Sigmoid colon (tissue), 7 donors: ENCODE data around the gene IRF2. TPM values are rescaled to one million over a fixed set of nuclear protein-coding genes. Genes with fewer than 3 reads are reported as not detected.

Experiments used
- DNase-seq: peaks from one replicate; pipeline ENCODE4 v3.0.0-alpha.2; 2019
- H3K27ac ChIP-seq, 4 donors: fragments of 200-600 bp; sonication (generic); one replicate each; pipeline ENCODE4 v1.5.1; 2016 to 2019; ENCODE audit warnings: mild to moderate bottlenecking in 1 of 4
- H3K27me3 ChIP-seq, 3 donors: fragments of 200-600 bp; sonication (generic); one replicate each; pipeline ENCODE4 v1.5.1; 2019; ENCODE audit warnings: mild to moderate bottlenecking in 1 of 3
- H3K36me3 ChIP-seq, 4 donors: fragments of 200-600 bp; sonication (generic); one replicate each; pipeline ENCODE4 v1.5.1; 2016 to 2019
- H3K4me1 ChIP-seq, 4 donors: fragments of 200-600 bp; sonication (generic); one replicate each; pipeline ENCODE4 v1.5.1; 2017 to 2019
- H3K4me3 ChIP-seq, 4 donors: fragments of 200-600 bp; sonication (generic); one replicate each; pipeline ENCODE4 v1.5.1; 2017 to 2019; ENCODE audit warnings: mild to moderate bottlenecking in 2 of 4, moderate library complexity in 1 of 4
- H3K9me3 ChIP-seq, 4 donors: fragments of 200-600 bp in 3 of 4; sonication (generic) in 3 of 4; one replicate each; pipeline versions ENCODE4 v1.5.1 to v1.6.1; 2013 to 2019
- CTCF ChIP-seq, 4 experiments: fragments of 450-650 bp in 3 of 4; fragments of 200-600 bp in 1 of 4; IDR thresholded peaks; one replicate each; pipeline ENCODE4 v1.5.1; 2016 to 2019; ENCODE audit warnings: antibody characterized with exemption in 4 of 4, mild to moderate bottlenecking in 3 of 4, moderate library complexity in 2 of 4
- EP300 ChIP-seq, 4 donors: sonication (generic); formaldehyde crosslinking; IDR thresholded peaks; one replicate each; pipeline ENCODE4 v1.6.1; 2017; ENCODE audit warnings: antibody characterized with exemption in 4 of 4
- POLR2A ChIP-seq, 2 donors: fragments of 450-650 bp; IDR thresholded peaks; one replicate each; pipeline ENCODE4 v1.6.1; 2016; ENCODE audit warnings: antibody characterized with exemption in 2 of 2, mild to moderate bottlenecking in 2 of 2, moderate library complexity in 2 of 2
- POLR2AphosphoS5 ChIP-seq, 4 donors: sonication (generic); formaldehyde crosslinking; IDR thresholded peaks; one replicate each; pipeline ENCODE4 v1.6.1; 2017; ENCODE audit warnings: antibody characterized with exemption in 4 of 4
- WGBS, 2 donors: extraction: QIAGEN DNeasy Blood & Tissue Kit; methylation state at CpG; one replicate each; pipeline ENCODE4 v1.1.7; 2013; 5-methylcytosine and 5-hydroxymethylcytosine counted together
- intact Hi-C: fragments of 100-400 bp; cut with DNase I; formaldehyde crosslinking; loops from one replicate; pipeline ENCODE4 v1.15.1; 2023
- polyA plus RNA-seq, 3 donors: library from polyadenylated mRNA; stranded (reverse); fragments of 200-250 nt; gene quantifications; one replicate each; pipeline ENCODE4 v1.2.3, GENCODE V29; 2013
- total RNA-seq, 4 donors: library from RNA; depleted of rRNA; stranded (reverse); fragments of >200 nt; gene quantifications; one replicate each; pipeline ENCODE4 v1.1.0, GENCODE V29; 2016
- donor health status: healthy with polysubstance abuse.
- donor health status: Bipolar disorder and iron deficiency.
- donor health status: healthy.

IRF2 gene
- total and polyA plus RNA-seq, 7 donors = 27.6 to 41.8 (median 31.9) TPM

DNA sequence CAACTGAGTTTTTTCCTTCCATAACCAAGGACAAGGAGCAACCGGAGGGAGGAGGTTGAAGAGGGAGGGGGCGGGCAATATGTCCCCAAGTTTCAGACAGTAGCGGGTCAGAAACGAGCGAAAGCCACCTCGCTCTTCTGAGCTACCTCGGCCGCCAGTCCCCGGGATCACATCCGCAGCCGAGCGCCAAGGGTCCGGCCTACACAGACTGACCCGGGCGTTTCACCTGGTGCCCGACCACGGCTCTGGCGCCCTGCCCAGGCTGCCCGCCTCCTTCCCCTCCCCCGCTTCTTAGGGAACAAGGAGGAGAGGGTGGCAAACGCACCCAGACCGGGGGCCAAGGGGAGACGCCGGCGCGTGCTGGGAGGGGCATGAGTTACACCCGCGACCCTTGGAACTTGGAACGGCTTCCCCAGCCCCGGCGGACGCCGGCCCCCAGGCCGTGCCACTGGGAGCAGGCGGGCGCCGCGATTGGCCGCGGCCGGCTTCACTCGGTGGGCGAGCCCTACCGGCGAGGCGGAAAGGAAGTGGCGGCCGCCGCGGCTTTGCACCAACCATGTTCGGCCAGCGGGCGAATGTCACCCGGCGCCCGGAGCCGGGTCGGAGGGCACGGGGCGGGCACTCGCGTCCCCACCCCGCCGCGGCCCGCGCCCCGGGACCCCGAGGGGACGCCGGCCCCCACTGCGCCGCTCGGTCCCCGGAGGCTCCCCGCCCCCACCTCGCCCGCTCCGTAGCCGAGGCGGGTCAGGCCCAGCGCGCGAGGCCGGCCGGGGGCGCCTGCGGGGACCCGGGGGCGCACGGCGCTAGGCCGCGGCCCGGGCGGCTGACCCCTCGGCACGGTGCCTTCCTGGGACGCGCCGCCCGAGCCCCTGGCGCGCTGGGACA, 1.5 kb downstream of the IRF2 start:
- Histone ChIP-seq H3K36me3 (no peaks in the 10 kb centered on the region), H3K27me3 (no peaks in the 10 kb centered on the region), H3K9me3 (no peaks in the 10 kb centered on the region), H3K4me1 (peaks cover 0 to 48% (median 39%) of the 10 kb centered on the region in 4 donors), H3K4me3 (peak overlapping the region; percentile 80 to 95 (median 88)), H3K27ac (peak overlapping the region; percentile 93 to 99 (median 96))
- intact Hi-C loops = loop anchor here (5.0 to 10.0 kb wide), 4 partner anchors 46 to 968 kb away; partner anchors contain the start of genes CASP3, ING2 and PRIMPOL
- 0 to 1% methylated on average over 104 of the region's 104 CpGs for WGBS, 2 donors
- DNase-seq = peak; percentile 88
- TF ChIP-seq POLR2A (IDR thresholded peaks at IDR 0.05) (peak in 1 of 2 donors; percentile 27), EP300 (IDR thresholded peaks at IDR 0.05) (no peak), CTCF (IDR thresholded peaks at IDR 0.05) (no peak), POLR2AphosphoS5 (IDR thresholded peaks at IDR 0.05) (peak in 2 of 4 donors; percentile 54 to 61)

DNA sequence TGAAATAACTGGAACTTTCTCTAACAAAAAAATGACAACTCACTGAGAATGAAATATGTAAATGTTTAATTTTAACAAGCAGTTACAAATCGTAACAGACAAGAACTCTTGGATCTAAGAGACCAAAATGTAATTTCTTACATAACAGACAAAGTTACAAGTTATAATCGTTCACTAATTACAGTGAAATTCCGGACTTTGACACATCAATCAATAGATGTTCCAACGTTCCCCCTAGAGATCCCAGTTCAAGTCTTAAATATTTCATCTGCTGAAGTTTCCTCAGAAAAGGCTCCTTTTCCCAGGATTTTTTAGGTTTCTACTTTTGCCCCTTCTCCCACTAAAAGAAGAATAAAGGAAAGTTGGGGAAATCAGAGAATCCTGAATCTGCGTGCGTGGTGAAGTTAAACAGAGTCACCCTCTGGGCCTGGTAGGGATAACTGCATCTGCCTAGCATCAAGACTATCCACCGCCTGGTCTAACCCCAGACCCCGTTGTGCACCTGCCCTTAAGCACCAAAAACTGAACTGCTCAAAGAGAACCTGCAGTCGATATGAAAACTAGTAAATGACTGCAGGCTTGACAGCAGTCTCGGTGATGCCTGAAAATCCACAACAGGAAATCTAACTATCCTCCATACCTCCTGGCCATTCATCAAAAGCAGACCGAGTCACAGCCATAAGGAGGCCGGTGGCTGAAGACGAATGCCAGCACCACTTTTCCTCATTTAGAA, 2.3 kb downstream of the IRF2 start:
- WGBS, 2 donors = 3 to 13% methylated on average over 13 of the region's 13 CpGs
- no peaks in the 10 kb centered on the region for H3K9me3 ChIP-seq
- H3K27me3 ChIP-seq = no peaks in the 10 kb centered on the region
- intact Hi-C loops = loop anchor here (5.0 to 10.0 kb wide), 4 partner anchors 45 to 967 kb away; partner anchors contain the start of genes CASP3, ING2 and PRIMPOL
- DNase-seq = no peak
- H3K36me3 ChIP-seq = no peaks in the 10 kb centered on the region
- peaks cover 0 to 53% (median 40%) of the 10 kb centered on the region in 4 donors for H3K4me1 ChIP-seq
- H3K27ac ChIP-seq = peak overlapping the region; percentile 93 to 99 (median 96)
- peak overlapping the region; percentile 66 to 95 (median 84) for H3K4me3 ChIP-seq
- TF ChIP-seq POLR2AphosphoS5 (IDR thresholded peaks at IDR 0.05) = peak in 2 of 4 donors; percentile 16 to 43
- no peak for TF ChIP-seq POLR2A (IDR thresholded peaks at IDR 0.05)

DNA sequence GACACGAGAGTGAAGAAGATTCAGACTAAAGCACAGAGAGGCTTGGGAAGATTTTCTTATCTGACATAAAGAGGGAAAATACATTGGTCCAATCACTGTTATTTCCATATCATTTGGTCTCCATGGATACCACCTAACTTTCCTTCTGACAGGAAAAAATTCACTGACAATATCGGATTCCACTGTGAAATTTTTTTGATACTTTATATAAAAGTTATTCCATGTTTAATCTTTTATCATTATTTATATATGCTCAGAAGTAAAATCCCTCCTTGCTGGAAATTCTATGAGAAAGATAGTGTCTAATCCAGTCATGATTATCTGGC, 3.6 kb downstream of the IRF2 start:
- TF ChIP-seq POLR2A (IDR thresholded peaks at IDR 0.05) (no peak), EP300 (IDR thresholded peaks at IDR 0.05) (no peak), CTCF (IDR thresholded peaks at IDR 0.05) (no peak), POLR2AphosphoS5 (IDR thresholded peaks at IDR 0.05) (no peak)
- Histone ChIP-seq H3K4me1 (peaks cover 0 to 46% (median 31%) of the 10 kb centered on the region in 4 donors), H3K36me3 (no peaks in the 10 kb centered on the region), H3K9me3 (no peaks in the 10 kb centered on the region), H3K27ac (peak overlapping the region in 2 of 4 donors; percentile 93 to 99), H3K4me3 (no peak overlapping the region), H3K27me3 (no peaks in the 10 kb centered on the region)
- intact Hi-C loops = loop anchor here (5.0 to 10.0 kb wide), 4 partner anchors 43 to 966 kb away; partner anchors contain the start of genes CASP3, ING2 and PRIMPOL
- no peak for DNase-seq
- 51 to 62% methylated on average over 2 of the region's 2 CpGs for WGBS, 2 donors

DNA sequence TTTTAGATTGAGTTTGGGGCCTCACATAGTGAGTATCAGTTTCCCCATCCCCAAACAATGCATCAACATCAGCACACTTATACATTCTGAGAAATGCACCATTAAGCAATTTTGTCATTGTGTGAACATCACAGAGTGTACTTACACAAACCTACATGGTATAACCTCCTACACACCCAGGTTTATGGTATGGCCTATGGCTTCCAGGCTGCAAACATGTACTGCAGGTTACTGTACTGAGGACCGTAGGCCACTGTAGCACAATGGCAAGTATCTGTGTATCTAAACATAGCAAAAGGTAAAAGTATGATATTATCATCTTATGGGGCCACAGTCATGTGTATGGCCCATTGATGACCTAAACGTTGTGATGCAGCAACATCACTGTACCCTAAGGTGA, 7.7 kb downstream of the IRF2 start:
- H3K9me3 ChIP-seq = no peaks in the 10 kb centered on the region
- no peak for DNase-seq
- peaks cover 0 to 39% (median 19%) of the 10 kb centered on the region in 4 donors for H3K4me1 ChIP-seq
- no peaks in the 10 kb centered on the region for H3K27me3 ChIP-seq
- H3K4me3 ChIP-seq = no peak overlapping the region
- H3K36me3 ChIP-seq = no peaks in the 10 kb centered on the region
- intact Hi-C loops = no loop called here
- H3K27ac ChIP-seq = no peak overlapping the region
- TF ChIP-seq CTCF (IDR thresholded peaks at IDR 0.05) = no peak
- no peak for TF ChIP-seq POLR2A (IDR thresholded peaks at IDR 0.05)
- TF ChIP-seq EP300 (IDR thresholded peaks at IDR 0.05) = no peak
- TF ChIP-seq POLR2AphosphoS5 (IDR thresholded peaks at IDR 0.05) = no peak
- WGBS, 2 donors = 64 to 88% methylated on average over 2 of the region's 2 CpGs
